Peyer's patch (tissue), 4 donors: Measurements from ENCODE around the gene G6PC2.

Experiments
- CTCF ChIP-seq, 6 experiments: fragments of 450-650 bp in 4 of 6; fragments of 200-600 bp in 2 of 6; sonication (generic) in 1 of 6; IDR thresholded peaks; one replicate each; pipeline ENCODE4 v1.5.1; 2017 to 2019; ENCODE audit warnings: antibody characterized with exemption in 6 of 6, mild to moderate bottlenecking in 3 of 6, moderate library complexity in 1 of 6
- POLR2A ChIP-seq, 2 donors: fragments of 450-650 bp; IDR thresholded peaks; one replicate each; pipeline ENCODE4 v1.5.1; 2017; ENCODE audit warnings: antibody characterized with exemption in 2 of 2, mild to moderate bottlenecking in 2 of 2, moderate library complexity in 2 of 2

DNA sequence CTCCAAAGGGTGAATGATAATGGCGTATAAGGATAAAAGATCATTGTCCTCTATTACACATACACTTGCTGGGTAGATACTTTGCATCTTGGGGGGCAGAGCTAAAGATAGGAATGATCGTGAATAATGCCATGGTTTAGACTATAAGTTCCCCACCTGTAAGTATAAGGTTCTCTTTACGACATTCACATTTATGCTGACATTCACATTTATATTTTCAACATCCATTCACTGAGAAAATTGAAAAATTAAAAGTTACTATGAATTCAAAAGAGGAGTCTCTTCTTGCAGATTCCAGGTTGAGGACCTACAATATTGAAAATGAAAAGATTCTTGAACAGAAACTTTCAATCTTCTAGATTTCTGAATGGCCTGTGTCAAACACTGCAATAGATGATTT is 8.8 kb upstream of the G6PC2 start:
- TF ChIP-seq CTCF (IDR thresholded peaks at IDR 0.05), result no peak
- no peak for TF ChIP-seq POLR2A (IDR thresholded peaks at IDR 0.05)
